Activated naive CD4-positive, alpha-beta T cell treated with anti-CD3 and anti-CD28 coated beads, Interleukin-2, amount 50 U/mL, for 72 hours (primary cell): ENCODE results near the gene LIPT2. TPM values are rescaled to one million over a fixed set of nuclear protein-coding genes. Genes with fewer than 3 reads are reported as not detected.

Source experiments
- ATAC-seq, 2 donors: fragments of 150-1000 bp; cut with Tn5 transposase; 2 replicates each; pipeline ENCODE4 v1.10.0; 2021; ENCODE audit warnings: mild to moderate bottlenecking in 2 of 2, moderate library complexity in 2 of 2
- DNase-seq, 2 donors: peaks; one replicate each; pipeline ENCODE4 v3.0.0; 2021 to 2022; ENCODE audit warnings: low spot score in 2 of 2
- H3K27ac Mint-ChIP-seq, 2 donors: one replicate each; pipeline ENCODE4 v1.8.0; 2022; ENCODE audit warnings: mild to moderate bottlenecking in 2 of 2, mixed read lengths in 2 of 2
- H3K36me3 Mint-ChIP-seq, 2 donors: one replicate each; pipeline ENCODE4 v1.8.0; 2022; ENCODE audit warnings: mixed read lengths in 2 of 2
- H3K9me3 Mint-ChIP-seq, 2 donors: one replicate each; pipeline ENCODE4 v1.8.0; 2022; ENCODE audit warnings: mixed read lengths in 2 of 2
- total RNA-seq, 2 donors: library from RNA; stranded (reverse); gene quantifications; one replicate each; pipeline ENCODE4 v1.2.3, GENCODE V29; 2022

Gene LIPT2
- total RNA-seq, 2 donors from 2014 or later: 2.6 to 4.7 TPM

DNA sequence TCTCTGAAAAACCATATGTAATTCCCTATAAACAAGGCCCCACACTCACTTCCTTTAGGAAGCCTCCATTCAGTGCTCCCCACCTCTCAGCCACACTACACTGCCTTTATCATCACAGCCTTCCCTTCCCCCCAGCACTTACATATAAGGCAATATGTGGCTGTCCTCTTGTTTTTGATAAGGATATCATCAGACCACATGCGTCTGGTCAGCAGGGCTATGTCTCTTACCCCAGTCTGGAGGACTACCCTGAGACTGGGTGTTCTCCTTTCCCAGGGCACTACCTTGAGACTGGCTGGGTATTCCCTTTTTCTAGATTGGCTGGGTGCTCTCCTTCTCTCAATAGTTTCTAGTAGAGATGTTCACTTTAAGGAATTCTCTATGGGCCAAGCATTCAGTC lies 33.9 kb downstream of the LIPT2 start:
- Mint-ChIP-seq H3K9me3 (no peaks in the 10 kb centered on the region), H3K27ac (no peak overlapping the region), H3K36me3 (no peaks in the 10 kb centered on the region)
- DNase-seq (no peak), ATAC-seq (no peak)

DNA sequence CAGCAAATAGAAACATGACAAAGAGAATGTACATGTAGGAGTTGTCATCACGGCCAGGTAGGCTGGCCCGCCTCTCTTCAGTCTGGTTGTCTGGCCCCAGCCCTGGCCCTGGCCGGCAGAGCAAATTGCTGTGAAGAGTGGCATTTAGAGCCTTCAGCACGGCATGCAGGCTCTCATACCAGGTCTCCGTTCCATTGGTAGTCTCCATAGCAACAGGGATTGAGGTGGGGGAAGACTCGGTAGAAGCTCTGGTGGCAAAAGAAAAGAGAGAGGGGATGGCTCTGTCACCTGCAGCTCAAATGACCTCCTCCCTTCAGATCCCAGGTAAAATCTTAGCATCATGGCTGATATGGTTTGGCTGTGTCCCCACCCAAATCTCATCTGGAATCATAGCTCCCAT lies 36.2 kb downstream of the LIPT2 start:
- Mint-ChIP-seq H3K9me3 (no peaks in the 10 kb centered on the region), H3K27ac (no peak overlapping the region), H3K36me3 (no peaks in the 10 kb centered on the region)
- ATAC-seq: no peak
- no peak for DNase-seq

DNA sequence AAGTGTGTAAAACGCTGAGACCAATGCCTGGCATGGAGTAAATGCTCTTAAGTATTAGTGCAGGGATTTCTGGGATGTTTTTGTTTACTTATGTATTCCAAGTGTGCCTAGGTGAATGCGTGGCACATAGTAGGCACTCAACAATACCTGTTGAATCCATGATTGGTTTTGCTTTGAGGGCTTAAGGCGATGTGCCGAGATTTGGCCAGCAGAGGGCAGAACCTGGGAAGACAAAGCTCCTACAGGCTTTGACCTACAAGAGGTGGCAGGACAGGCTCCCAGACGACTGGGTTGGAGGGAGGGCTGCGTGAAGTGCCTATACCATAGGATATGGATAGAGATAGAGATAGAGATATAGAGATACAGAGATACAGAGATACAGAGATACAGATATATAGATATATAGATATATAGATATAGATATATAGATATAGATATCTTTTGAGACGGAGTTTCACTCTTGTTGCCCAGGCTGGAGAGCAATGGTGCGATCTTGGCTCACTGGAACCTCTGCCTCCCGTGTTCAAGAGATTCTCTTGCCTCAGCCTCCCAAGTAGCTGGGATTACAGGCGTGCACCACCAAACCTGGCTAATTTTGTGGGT lies 40.0 kb downstream of the LIPT2 start:
- Mint-ChIP-seq H3K9me3 (no peaks in the 10 kb centered on the region), H3K36me3 (no peaks in the 10 kb centered on the region), H3K27ac (no peak overlapping the region)
- peak; percentile 75 to 76 for ATAC-seq
- DNase-seq: peak in 1 of 2 donors; percentile 70

DNA sequence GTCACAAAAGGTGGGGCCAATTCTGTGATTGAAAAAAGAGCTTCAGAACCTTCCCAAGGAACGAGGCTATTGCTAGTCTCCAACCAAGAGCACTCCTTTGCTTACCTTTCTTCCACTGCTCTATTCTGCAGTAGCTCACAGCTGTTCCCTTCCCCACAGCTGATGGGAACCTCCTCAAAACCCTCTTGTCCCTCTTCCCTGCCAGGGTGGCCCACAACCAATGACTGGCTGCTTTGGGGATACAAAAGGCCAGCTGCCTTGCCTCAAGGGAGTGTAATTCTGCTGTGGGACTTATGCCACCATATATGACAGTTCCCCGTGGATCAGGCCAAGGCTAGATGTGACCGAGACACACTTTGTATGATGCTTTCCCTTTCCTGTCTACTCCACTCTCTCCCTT lies 41.2 kb downstream of the LIPT2 start:
- Mint-ChIP-seq H3K9me3 (no peaks in the 10 kb centered on the region), H3K36me3 (no peaks in the 10 kb centered on the region)

DNA sequence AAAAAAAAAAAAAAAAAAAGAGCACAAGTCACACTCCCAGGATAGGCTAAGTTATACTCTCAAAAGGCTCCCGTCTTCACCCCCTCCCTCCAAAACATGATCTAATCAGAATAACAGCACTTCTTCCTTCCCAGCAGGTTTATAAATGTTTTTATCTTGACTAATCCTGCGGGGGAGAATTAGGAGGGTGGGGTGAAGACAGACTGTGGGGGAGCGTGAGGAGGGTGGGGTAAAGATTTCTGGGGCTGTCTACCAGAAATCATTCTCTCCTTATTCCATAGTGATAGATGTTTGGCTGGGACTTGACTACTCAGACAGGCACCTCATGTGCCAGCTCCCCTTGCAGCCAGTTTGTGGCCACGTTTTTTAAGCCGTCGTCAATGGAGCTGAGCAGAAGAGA lies 43.2 kb downstream of the LIPT2 start:
- ATAC-seq (no peak), DNase-seq (no peak)
- Mint-ChIP-seq H3K36me3 (no peaks in the 10 kb centered on the region), H3K27ac (no peak overlapping the region), H3K9me3 (no peaks in the 10 kb centered on the region)

More for the DNA sequence above, 41.2 kb downstream of the LIPT2 start:
- no peak for DNase-seq
- no peak for ATAC-seq
- H3K27ac Mint-ChIP-seq: peak overlapping the region in 1 of 2 donors; percentile 23

DNA sequence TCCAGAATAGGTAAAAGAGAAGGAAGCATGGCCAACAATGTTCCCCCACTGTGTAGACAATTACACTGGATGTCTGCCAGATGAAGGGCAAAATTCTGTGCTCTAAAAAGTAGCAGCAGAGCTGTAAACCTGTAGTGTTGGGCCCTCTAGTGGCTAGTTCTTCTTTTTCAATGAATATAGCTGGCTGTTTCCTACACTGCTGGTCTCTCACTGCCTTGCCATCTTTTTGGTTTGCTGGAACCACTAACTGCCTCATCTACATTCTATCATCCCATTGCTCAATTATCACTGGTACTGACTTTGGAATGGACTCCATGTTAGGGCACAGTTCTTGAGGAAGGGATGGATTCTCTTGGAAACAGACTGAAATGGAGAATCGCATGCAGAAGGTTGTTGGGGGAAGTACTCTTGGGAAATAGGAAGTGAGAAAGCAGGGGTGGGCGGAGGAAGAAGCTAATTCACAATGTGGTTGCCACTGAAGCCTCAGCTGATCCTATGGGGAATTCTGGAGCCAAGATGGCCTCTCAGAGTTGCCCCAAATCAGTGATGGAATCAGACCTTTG lies 44.1 kb downstream of the LIPT2 start:
- H3K36me3 Mint-ChIP-seq: no peaks in the 10 kb centered on the region
- peak in 1 of 2 donors; percentile 46 for DNase-seq
- no peaks in the 10 kb centered on the region for H3K9me3 Mint-ChIP-seq
- peak overlapping the region in 1 of 2 donors; percentile 52 for H3K27ac Mint-ChIP-seq
- peak; percentile 86 to 90 for ATAC-seq

DNA sequence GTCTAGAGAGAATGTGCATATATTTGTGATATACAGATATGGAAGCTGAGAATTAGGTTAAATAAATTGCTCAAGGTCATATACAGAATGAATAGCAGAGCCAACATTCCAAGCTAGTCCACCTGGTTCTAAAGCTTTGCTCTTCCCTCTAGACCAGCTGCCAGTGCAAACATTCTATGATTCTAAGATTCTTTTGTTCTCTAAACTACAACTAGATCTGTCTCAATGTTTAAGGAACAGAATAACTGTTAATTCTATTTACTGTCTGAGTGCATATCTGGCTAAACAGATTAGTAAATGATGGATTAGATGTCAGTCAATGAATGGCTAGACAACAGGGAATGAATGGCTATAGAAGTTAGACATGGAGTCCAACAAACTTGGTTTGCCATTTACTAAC lies 45.8 kb downstream of the LIPT2 start:
- DNase-seq (no peak), ATAC-seq (no peak)
- Mint-ChIP-seq H3K9me3 (no peaks in the 10 kb centered on the region), H3K36me3 (no peaks in the 10 kb centered on the region), H3K27ac (no peak overlapping the region)

DNA sequence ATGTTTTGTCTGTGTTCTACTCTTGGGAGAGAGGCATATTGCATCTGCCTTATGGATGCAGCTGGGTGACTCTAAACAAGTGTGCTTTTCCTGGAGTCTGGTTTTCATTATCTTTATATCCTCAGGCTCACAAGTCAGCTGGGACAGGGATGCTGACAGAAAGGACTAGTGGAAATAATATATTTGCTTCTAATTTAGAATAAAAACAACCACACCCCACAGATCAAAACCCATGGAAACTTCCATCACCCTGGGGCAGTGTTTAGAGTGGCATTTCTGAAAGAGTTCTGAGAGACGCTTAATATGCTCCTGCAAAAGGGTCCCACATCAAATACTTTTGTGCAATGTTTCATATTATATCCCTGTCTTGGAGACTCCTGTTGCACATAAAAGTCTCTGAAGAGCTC lies 47.0 kb downstream of the LIPT2 start:
- ATAC-seq (no peak), DNase-seq (no peak)
- Mint-ChIP-seq H3K9me3 (no peaks in the 10 kb centered on the region), H3K36me3 (no peaks in the 10 kb centered on the region), H3K27ac (no peak overlapping the region)

DNA sequence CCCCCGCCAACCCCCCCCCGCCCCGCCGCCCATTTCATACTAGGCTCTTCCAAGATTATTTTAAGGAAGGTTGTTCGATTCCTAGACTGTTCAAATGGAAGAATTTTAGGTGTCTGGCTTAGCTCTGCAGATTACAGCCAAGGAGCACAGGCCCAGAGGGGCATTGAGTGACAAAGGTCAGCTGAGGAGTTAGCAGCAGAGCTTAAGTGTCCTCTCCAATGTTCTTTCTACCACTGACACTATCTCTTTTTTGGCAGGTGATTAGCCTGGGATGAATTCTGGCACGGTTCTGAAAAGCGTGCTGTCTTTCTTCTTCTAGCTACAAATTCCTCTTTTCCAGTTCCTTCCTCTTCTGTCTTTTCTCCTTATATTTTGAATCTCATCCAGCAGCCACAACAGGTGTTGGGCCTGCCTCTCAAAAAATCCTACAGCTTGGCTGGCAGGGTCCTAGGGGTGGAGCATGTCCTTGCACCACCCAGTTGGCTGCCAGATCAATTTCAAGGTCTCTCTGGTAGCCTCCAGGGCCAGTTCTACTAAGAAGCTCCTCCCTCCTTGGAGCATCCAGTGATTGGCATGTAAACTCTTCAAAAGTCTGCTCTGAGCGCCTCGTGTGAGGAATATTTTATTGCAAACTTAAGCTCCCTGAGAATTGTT lies 49.2 kb downstream of the LIPT2 start:
- no peak for DNase-seq
- H3K36me3 Mint-ChIP-seq: peaks cover 0 to 9% of the 10 kb centered on the region in 2 donors
- ATAC-seq: no peak

DNA sequence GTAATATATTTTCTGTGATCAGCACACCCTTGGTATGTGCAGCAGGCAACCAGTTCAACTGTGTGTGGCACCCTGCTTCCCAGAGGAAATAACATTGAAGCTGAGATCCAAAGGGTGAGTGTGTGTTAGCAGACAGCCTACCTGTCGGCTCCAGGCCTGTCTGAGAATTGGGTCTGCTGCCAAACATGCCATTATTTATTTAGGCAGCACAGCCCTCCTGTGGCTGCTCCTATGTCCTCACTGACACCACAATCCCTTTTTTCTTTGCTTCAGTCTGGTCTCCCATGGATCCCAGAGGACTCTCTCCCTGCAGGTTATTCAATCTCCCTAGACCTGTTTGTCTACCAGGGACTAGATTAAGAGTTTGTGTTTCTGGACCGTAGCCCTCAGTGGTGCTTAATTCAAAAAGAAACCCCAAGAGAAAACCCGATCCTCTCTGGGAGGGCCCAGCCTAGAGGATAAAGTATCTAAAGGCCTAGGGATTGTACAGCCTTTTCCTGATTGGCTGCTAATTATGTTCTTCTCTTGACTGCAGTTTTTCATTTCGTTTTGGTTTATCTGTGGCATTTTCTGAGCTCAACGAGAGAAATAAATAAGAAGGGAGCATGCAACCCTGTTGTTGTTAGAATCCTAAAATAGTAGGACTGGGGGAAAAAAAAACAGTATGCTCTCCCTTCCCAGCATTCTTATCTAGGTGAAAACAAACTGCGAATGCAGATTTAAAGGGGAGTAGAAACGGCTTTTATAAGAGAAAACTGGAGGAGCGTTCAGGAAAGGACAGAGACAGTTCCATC lies 50.3 kb downstream of the LIPT2 start:
- Mint-ChIP-seq H3K36me3 (peaks cover 0 to 9% of the 10 kb centered on the region in 2 donors), H3K9me3 (peaks cover 0 to 8% of the 10 kb centered on the region in 2 donors), H3K27ac (no peak overlapping the region)
- no peak for ATAC-seq
- no peak for DNase-seq

More for the DNA sequence above, 49.2 kb downstream of the LIPT2 start:
- Mint-ChIP-seq H3K9me3 (peaks cover 0 to 8% of the 10 kb centered on the region in 2 donors), H3K27ac (no peak overlapping the region)

DNA sequence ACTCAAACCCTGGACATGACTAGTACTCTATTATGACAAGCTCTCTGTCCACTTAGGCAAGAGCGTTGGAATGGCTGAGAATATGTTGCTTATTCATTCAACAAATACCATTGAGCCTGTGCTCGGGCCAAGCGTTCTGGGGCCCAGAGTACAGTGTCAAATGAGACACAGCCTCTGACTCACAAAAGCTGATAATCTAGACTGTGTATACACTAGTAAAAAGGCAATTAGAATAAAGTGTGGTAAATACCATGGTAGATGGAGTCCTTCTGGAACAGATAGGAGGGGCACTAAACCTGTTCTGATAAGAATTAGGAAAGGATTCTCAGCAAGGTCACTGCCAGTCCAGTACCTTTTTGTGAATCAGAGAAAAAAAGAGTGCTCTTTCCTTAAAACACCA lies 50.9 kb downstream of the LIPT2 start:
- peaks cover 0 to 8% of the 10 kb centered on the region in 2 donors for H3K9me3 Mint-ChIP-seq
- no peak for ATAC-seq
- DNase-seq: no peak
- H3K36me3 Mint-ChIP-seq: peaks cover 0 to 9% of the 10 kb centered on the region in 2 donors
- H3K27ac Mint-ChIP-seq: no peak overlapping the region

Other genes starting within 250 kb of the LIPT2 start
- not detected for gene P4HA3, start 182.1 kb downstream of the LIPT2 start, total RNA-seq
- gene PGM2L1, start 95.3 kb downstream of the LIPT2 start, total RNA-seq: 10 to 100 TPM; 10.8 to 20.8 TPM
- not detected for gene KCNE3, start 26.2 kb downstream of the LIPT2 start, total RNA-seq
- 10 to 100 TPM; 65.9 to 79.3 TPM for gene POLD3, start 98.9 kb upstream of the LIPT2 start, total RNA-seq
- not detected for gene CHRDL2, start 237.7 kb upstream of the LIPT2 start, total RNA-seq